GM18909 (cell line): ENCODE measurements around the gene HHIP.

Experiments
- ATAC-seq: cut with Tn5 transposase; IDR thresholded peaks from one replicate; pipeline ENCODE4 v1.9.1; 2021; ENCODE audit warnings: mild to moderate bottlenecking; ENCODE audit not compliant: unreplicated experiment, poor library complexity

Gene HHIP

DNA sequence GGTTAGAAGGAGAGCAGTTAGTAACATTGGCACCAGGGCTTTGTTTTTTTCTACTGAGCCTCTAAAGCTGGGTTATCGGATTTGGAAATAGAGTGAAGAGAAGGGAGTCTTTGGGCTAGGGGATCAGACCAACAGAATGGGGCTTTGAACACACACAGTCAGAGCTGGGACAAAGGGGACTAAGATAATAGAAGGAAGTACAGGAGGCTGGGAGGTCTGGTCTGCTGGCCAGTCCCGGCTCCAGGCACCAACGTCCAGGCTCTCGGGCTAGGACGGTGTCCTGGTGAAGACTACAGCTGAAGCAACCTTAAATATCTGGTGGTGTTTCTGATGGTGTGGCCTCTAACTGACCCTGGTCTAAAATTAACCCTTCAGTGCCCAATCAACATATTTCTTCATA is 57.5 kb downstream of the HHIP start:
- ATAC-seq, result no peak

DNA sequence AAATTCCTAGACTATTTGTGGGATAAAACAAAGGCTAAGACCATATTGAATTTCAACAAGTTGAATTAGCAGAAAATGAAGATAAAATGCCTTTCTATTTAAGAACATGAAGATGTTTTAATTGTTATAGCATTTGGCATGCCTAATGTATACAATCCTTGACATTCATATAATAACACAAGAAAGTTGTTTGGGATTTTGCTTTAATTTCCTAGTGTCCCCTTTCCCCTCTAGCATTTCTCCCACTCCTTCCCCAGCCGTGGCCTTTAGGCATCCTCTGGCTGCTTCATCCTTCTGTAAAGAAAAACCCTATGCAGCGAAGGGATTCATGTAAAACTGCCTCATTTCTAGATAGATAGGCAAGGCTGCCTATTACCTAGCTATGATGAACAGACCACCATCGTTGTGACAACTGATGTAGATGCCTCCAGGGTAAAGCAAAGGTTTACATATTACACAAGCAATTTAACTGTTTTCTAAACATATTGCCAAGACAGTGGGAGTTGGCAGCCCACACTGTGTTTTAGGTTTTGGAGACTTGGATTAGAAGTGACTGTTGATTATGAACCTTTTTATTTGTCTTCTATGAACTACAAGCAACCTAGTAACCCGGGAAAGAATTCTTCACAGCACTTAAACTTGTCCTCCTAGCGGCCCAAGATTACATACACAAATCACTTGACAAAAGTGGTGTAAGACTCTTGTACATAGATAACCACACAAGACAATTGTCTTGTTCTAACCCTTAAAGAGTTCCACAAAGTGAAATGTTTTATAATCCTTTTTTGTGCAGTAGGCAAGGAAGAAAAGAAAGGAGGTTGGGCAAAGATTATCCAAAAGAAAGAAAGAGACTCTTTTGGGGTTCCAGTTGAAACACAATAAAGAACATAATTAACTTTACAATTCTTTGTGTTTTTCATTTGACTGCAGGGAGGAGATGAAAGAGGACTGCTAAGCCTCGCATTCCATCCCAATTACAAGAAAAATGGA is 59.9 kb downstream of the HHIP start:
- no peak for ATAC-seq

DNA sequence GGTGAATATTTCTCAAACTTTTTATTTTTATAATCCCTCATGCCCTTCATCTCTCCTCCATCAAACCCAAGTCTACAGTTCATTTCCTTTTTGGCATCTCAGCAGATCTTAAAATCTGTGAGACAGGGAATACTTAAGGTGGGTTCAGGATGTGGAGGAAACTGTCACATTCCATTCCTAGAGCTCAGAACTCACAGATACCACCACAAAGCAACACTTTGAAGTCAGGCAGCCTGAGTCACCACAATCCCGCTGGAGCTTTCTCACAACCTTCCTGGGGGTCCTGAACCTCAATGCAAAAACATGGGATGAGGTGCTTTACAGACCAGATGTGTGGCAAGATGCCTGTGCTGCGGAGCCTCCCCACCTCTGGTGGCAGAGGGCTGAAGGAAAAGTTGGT is 63.2 kb downstream of the HHIP start:
- ATAC-seq, result no peak

DNA sequence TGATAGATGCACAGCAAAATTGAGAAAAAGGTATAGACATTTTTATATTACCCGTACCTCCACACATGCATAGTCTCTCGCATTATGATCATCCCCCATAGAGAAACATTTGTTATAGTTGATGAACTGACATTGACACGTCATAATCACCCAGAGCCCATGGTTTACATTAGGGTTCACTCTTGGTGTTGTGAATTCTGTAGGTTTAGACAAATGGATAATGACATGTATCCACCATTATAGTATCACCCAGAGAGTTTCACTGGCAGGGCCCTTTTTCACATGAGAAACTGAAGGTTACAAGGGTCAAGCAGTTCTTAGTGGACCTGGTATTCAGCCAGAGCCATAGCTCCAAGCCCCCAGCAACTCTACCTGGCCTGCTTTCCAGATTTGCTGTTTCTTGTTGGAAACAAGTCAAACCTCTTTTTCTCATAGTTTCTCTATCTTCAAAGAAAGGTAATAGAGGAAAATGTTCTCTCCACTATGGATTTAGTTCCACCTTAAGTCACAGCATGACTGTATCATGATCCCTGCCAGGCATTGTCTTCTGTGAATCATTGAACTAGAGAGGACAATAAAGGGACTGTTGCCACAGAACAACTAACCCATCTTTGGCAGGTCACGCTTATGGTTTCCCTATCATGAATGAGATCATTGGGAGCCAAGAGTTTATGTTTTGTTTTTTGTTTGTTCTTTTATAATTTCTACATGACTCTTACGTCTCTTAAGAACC is 64.0 kb downstream of the HHIP start:
- no peak for ATAC-seq

DNA sequence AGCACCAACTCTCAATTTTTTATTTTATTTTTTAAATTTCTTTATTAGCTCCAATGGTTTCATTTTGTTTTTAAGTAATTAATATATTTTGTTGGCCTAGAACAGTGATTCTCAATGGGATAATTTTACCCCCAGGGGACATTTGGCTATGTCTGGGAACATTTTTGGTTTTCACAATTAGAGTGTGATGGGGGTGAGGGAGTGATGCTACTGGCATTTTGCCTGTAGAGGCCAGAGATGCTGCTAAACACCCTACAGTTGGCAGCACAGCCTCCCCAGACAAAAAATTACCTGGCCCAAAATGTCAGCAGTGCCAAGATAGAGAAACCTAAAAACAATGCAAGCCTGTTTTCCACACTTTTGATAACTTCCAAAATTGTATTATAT is 64.6 kb downstream of the HHIP start:
- no peak for ATAC-seq

DNA sequence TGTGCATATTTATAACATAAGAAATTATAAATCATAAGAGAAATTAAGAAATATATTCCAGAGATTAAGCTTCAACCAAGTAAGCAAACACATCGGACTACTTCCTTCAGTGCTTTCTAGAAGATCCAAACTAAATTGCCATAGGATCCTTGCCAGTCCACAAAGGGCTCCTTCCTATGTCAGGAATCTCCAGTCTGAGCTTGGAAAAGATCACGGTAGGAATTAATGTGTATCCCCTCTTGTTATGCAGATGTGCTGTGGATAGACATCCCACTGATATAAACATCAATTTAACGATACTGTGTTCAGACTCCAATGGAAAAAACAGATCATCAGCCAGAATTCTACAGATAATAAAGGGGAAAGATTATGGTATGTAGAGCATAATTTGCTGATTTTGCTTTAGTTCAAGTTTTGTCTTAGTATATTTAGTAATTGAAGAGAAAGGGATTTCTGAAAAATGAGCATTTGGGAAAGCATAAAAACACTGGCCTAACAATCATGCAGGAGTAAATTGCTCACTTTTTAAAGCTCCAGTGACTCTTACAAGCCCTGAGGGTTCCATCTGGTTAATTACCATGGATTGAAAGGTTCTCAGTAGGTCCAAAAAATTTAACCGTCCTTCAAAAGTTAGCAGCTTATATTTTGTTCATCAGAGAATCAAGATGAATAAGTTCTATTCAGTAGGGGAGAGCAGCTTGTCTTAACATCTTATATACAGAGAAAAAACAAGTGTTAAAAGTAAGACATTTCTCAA is 65.9 kb downstream of the HHIP start:
- ATAC-seq, result no peak

DNA sequence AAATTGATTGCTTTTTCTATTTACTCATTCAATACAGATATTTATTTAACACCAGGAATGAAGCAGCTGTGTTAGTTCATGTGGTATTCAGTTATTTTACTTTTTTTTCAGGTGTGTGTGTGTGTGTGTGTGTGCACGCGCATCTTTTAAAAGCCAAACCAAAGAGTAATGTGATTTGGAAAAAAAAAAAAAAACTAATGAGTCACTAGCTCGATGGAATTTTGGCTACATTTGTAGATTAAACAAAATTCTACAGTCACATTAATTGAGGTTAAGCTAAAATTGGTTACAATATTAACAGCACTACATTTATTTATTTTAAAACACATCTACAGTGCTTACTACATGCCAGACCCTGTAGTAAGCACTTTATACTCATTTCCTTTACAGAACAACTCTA is 66.8 kb downstream of the HHIP start:
- no peak for ATAC-seq

DNA sequence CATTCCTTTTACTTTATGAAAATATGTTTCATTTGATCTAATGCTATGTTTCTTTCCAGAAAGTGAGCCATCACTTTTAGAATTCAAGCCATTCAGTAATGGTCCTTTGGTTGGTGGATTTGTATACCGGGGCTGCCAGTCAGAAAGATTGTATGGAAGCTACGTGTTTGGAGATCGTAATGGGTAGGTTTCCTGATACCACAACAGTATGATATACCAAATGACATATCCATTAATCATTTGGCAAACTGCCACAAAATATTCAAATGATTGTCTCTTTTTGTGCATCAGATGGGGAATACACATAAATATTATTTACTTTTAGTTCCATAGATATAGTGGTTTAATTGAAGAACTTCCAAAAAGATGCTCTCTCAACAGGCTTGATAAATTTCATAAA is 68.2 kb downstream of the HHIP start:
- ATAC-seq, result no peak

DNA sequence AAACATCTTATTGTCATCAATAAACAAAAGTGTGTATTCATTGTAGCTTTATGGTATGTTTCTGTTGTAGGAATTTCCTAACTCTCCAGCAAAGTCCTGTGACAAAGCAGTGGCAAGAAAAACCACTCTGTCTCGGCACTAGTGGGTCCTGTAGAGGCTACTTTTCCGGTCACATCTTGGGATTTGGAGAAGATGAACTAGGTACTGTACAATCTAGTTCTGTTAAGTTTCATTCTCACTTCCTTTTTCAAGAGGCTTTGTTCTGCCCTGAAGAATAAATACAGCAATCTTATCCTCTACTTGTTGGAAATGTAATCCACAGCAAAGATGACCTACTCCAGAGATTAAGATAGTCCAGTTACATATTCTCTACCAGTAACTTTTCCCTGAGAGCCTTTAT is 69.3 kb downstream of the HHIP start:
- ATAC-seq, result peak; percentile 54

DNA sequence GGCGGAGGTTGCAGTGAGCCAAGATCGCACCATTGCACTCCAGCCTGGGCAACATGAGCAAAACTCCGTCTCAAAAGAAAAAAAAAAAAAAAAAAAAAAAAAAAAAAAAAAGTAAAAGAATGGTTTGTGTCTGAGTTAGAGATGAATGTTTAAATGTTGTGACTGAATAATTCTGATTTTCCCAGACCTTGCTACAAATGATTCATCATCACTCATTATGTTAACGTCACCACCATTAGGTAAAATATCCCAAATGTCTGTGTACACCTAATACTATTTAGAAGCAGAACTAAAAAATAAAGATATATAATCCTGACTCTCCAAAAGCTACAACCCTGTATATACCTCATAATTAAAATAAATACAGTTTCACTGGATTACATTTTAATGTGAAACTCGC is 70.8 kb downstream of the HHIP start:
- ATAC-seq, result no peak

DNA sequence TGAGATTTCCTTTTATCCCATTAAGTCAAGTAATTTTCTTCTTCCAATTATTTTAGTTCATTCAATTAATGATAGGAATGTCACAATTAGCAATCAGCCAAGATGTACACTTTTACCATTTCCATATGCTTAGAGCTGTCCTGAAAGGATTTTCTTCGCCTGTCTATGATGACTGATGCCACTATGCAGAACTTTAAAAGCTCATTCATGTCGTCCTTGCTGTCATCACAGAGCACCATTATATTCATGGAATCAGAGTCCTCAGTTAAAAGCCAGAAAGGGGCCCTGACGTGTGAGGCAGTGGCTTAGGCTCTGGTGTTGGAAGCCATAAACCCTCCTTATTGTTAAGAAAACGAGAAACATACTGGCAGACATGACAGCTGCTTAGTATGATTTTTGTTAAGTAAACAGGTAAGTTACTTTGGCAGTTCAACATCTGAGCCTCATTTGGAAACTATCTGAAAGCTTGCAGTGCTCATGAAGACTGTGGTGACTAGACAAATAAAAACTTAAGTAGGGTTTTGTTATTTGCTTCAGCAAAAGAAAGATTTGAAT is 73.1 kb downstream of the HHIP start:
- no peak for ATAC-seq

DNA sequence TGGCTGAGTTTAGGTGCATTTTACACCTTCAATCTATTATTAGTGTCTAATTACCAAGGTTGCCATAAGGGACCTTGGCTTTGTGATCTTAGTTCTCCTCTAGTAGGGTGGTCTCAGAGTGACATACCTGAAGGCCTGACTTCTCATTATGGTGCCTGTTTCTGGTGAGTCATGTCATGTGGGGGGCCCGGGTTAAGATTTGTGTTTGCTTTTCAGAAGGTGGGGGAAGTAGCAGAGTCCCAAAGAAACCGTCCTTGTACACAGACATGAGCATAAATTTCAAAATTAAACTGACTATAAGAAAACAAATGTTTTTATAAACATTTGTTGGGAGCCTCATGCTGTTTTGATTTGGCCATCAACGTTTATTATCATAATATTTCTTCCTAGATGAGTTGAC is 74.5 kb downstream of the HHIP start:
- no peak for ATAC-seq

DNA sequence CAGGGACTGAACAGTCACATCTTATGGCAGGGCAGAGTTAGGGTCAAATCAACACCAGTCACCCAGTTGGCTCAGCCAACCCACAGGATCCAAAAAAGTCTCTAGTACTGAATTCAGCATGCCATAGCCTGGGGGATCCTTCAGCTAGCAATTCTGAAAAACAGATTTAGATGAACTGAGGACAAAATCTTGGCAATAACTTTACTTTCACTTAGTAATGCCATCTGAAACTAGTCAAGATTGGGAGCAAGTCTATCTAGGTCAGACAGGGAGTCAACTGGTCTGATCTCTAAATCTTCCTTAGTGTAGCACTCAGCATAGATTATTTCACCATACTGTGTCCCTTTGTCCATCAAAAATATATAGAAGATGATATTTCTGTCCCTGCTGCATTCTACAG is 76.0 kb downstream of the HHIP start:
- ATAC-seq, result no peak

DNA sequence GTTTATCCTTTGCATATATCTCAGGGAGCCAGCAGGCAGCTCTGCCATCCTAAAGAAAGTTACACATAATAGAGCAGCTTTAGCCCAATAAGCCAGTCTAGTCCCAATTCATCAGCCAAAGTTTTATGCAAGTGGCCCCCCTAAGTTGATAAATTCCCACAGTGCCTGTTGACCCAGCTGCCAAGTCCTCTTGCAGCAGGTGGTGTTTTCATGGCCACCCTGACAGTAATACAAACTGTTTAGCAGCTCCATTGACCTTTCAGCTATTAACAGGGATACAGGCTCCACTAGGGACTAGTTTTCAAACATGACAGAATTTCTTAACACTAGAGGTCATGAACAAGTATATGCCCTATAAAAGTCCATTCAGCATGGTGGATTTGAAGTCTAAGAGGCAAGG is 77.5 kb downstream of the HHIP start:
- no peak for ATAC-seq

DNA sequence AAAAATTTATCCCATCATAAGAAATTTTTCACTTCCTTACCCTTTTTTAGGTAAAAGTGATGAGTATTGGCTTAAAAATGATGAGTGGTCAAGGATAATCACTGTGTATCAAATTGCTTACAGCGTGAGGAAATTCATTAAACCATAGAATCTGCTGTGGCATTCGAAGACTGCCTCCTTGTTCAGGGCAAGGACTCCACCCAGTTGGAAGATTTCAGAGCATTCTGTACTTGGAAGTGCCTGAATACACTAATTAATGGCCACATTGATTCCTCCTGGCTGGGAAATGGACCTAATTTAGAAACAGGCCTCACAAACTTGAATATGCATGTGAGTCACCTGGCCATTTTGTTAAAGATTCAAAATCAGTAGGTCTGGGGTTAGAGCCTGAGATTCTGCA is 83.2 kb downstream of the HHIP start:
- ATAC-seq, result no peak

DNA sequence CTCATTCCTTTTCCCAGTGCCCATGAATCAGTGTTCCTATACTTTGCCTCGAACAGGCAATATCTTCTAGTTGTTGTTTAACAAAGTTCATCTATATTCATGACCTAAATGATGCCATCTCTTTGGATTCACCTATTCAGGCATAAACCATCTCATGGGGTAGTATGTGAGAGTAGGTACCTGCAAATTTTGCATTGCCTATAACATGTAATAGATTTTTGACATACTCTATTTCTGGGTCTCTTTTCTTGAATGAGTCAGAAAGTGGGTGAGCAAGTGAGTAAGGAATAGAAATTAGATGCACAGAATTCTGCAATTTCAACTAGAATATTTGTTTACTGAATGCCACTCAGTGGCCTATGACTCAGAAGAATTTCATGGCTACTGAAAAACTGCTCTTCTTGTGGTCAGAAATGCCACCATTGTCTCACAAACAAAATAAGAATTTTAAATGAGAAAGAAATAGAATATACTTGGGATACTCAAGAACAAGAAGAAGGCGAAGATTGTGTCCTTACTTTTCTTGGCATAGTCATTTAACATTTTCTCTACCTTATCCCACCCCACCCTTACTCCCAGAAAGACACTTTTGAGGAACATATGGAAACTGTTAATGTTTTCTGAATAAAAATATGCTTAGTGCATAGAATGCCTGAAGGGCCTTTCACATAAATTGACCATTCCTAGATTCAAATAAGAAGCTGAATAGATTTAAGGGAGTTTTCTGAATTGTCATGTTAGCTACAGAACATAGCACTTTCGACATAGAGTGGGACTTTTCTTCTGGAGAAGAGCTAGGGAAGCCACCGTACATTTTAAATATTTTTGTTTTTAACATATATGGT is 86.8 kb downstream of the HHIP start:
- no peak for ATAC-seq

DNA sequence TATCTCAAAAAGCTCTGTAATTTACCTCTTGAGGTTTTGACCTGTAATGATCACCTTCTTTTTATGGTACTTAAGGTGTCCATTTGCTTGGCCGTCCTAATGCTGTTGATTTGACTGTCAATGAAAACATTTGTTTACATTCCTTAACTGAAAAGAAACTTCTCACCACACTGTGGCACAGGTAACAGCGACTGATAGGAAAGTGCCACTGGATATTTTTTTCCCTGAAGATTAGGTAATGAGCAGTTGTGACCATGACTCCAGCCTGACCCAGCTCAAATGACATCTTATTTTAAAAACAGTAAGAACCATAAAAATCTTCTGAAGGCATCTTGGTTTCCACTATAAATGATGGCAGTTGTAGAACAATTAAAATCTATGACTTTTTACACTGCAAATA is 87.6 kb downstream of the HHIP start:
- ATAC-seq, result no peak

DNA sequence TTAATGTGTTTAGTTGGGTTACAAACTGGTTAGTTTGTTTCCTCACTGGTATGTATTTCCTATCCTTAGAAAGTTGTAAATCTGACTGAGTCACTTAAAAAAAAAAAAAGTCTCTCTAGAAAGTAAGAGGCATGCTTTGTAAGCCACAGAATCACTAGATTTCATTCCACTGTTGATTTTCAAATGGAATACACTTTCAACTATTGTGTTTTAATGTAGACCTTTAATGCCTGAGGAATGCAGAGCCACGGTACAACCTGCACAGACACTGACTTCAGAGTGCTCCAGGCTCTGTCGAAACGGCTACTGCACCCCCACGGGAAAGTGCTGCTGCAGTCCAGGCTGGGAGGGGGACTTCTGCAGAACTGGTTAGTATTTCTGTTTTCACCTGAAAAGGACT is 88.6 kb downstream of the HHIP start:
- no peak for ATAC-seq

DNA sequence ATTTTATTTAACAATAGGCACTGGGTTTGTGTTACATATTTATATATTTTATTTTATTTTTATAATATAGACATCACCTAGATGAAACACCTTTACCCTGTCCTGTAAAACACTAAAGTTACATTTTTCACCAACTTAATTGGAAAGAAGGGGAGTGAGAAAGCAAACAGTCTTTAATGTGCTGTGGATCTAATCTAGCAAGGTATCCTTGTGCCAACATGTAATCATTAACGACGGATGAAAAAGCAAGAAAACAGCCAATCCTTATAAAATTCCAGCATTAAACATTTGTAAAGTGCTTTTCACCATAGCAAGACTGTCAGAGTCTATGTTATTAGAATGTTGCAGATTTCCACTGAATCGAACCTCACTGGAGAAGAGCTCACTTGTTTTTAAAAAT is 92.7 kb downstream of the HHIP start:
- no peak for ATAC-seq

DNA sequence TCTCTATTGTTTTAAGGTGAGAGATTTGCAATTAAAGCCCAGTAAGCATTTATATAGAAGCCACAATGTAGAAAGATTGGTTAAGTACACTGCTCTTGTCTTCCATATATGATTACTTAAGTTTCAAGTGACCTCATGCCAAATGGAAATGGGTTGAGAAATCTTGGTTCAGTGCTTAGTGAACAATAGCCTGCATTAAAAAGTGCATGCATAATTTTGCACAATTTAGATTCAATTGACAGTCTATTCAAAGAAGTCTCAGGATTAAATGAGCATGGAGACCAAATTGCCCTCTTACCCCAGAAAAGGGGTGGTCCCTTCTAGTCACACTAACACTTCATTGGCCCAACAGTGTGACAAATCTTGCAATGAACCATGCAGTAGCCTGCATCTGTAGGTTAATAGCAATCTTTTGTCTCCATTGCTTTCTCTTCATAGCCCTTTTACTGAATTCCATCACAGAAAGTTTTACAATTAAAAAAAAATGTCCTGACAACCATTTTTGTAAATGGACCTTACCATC is 93.6 kb downstream of the HHIP start:
- no peak for ATAC-seq
